Heart left ventricle (tissue), 13 donors: Measurements from ENCODE around the gene SFT2D2.

Experiments used
- CTCF ChIP-seq, 12 donors: fragments of 200-600 bp; sonication (generic) in 4 of 12; IDR thresholded peaks; one replicate each; pipeline versions ENCODE4 v1.5.0 to v1.8.0; 2018 to 2022; ENCODE audit warnings: antibody characterized with exemption in 12 of 12, mild to moderate bottlenecking in 5 of 12
- POLR2A ChIP-seq, 2 donors: fragments of 450-650 bp; IDR thresholded peaks; one replicate each; pipeline ENCODE4 v1.6.1; 2017; ENCODE audit warnings: antibody characterized with exemption in 2 of 2, mild to moderate bottlenecking in 2 of 2, moderate library complexity in 2 of 2
- donor health status: ischemic (EF 13 %, LVEDD 7.1; RV severe dilation, severe dysfunction).
- donor health status: DM: no; HTN: yes; CAD: no.
- donor health status: DM: no; HTN: no; CAD: no.
- donor health status: ischemic (EF 25% LVEDD 6.9; RV normal size, moderate dysfunction).
- donor health status: ischemic (EF 25% LVEDD 5.7; RV mildly dilated, moderate dysfunction).
- donor health status: ischemic (EF 35%, LVEDD 5.7; RV mildly dilated, moderate dysfunction).
- donor health status: nonischemic (EF 11% LVEDD 7.7; RV severe dilation, severe dysfunction).
- donor health status: DM: yes; HTN: yes; CAD: no.
- donor health status: PGD.
- donor health status: ischemic (EF 29% LVEDD 5.4; RV normal size, mild dysfunction).
- donor health status: nonischemic (EF 23%, LVEDD 6.1; RV moderate dilation, normal function).

- TF ChIP-seq CTCF (IDR thresholded peaks at IDR 0.05) (no peak), POLR2A (IDR thresholded peaks at IDR 0.05) (no peak)
Measured at GRCh38 chr1:168298446-168298845, 72.6 kb downstream of the SFT2D2 start.
